B cell (primary cell): Measurements from ENCODE around the gene ARHGAP6.

Experiments
- EZH2 ChIP-seq: IDR thresholded peaks from 2 replicates; pipeline ENCODE4 v1.6.1; 2012; ENCODE audit warnings: borderline replicate concordance, low read depth, mild to moderate bottlenecking, moderate library complexity, low read length; ENCODE audit not compliant: insufficient read depth, poor library complexity, severe bottlenecking
- TF ChIP-seq, protein P1 (sequence below): fragments of 200-600 bp; IDR thresholded peaks from one replicate; pipeline ENCODE4 v1.8.0; 2022; ENCODE audit warnings: antibody characterized with exemption, mild to moderate bottlenecking

DNA sequence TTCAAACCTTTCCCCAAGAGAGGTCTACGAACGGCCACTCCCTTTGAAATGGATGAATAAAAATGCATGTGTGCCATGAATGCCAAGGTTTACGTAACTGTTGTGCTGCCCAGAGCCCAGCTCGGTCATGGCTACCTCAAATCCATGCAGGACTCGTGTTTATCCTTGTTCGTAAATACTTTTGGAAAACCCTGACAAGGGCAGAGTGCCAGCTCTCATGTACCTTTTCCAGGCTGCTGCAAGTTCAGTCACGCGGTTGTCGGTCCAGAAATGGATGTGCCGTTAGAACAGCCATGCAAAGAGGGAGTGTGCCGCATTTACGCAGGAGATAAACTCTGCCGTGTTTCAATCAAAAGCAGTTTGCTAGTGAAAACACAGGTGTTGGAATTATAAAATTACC, 249.1 kb downstream of the ARHGAP6 start:
- TF ChIP-seq, protein P1, sequence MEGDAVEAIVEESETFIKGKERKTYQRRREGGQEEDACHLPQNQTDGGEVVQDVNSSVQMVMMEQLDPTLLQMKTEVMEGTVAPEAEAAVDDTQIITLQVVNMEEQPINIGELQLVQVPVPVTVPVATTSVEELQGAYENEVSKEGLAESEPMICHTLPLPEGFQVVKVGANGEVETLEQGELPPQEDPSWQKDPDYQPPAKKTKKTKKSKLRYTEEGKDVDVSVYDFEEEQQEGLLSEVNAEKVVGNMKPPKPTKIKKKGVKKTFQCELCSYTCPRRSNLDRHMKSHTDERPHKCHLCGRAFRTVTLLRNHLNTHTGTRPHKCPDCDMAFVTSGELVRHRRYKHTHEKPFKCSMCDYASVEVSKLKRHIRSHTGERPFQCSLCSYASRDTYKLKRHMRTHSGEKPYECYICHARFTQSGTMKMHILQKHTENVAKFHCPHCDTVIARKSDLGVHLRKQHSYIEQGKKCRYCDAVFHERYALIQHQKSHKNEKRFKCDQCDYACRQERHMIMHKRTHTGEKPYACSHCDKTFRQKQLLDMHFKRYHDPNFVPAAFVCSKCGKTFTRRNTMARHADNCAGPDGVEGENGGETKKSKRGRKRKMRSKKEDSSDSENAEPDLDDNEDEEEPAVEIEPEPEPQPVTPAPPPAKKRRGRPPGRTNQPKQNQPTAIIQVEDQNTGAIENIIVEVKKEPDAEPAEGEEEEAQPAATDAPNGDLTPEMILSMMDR: no peak
- TF ChIP-seq EZH2: no peak
